H1 (cell line): ENCODE data around the gene HOXD10. TPM values are rescaled to one million over a fixed set of nuclear protein-coding genes. Genes with fewer than 3 reads are reported as not detected.

Experiments
- CBX5 ChIP-seq: fragments of 300-800, 300-1000 bp; sonication (generic); IDR thresholded peaks from 2 replicates; pipeline ENCODE4 v1.7.1; 2016; ENCODE audit warnings: antibody characterized with exemption, low read length, low read depth
- CHD2 ChIP-seq: IDR thresholded peaks from 2 replicates; pipeline ENCODE4 v1.6.1; 2012; ENCODE audit warnings: low read length, improper control_type of control experiment
- CTBP2 ChIP-seq: IDR thresholded peaks from 2 replicates; pipeline ENCODE4 v1.7.0; 2011; ENCODE audit warnings: borderline replicate concordance, mild to moderate bottlenecking, moderate library complexity, mixed read lengths, low read length; ENCODE audit not compliant: insufficient read depth, insufficient read length
- MAFK ChIP-seq: IDR thresholded peaks from 2 replicates; pipeline ENCODE4 v1.6.1; 2012; ENCODE audit warnings: low read depth, mild to moderate bottlenecking, improper control_type of control experiment, low read length
- RXRA ChIP-seq: IDR thresholded peaks from 2 replicates; pipeline ENCODE4 v1.6.1; 2011; ENCODE audit warnings: low read depth, mild to moderate bottlenecking, low read length, moderate library complexity; ENCODE audit not compliant: insufficient read depth
- SP2 ChIP-seq: IDR thresholded peaks from 2 replicates; pipeline ENCODE4 v1.6.1; 2012; ENCODE audit warnings: mild to moderate bottlenecking, low read length, inconsistent platforms
- polyA plus RNA-seq, 7 experiments: library from polyadenylated mRNA; depleted of rRNA in 3 of 7; stranded (reverse) in 5 of 7; unstranded in 2 of 7; fragments of >200 nt in 5 of 7; fragments of 200-250 nt in 2 of 7; gene quantifications; 1 replicate in 5 of 7; 2 replicates in 1 of 7; 4 replicates in 1 of 7; pipeline versions ENCODE4 v1.2.1 to v1.2.3, GENCODE V29; 2011 to 2013; ENCODE audit warnings: missing spikeins in 2 of 7, mixed read lengths in 2 of 7
- total RNA-seq: library from RNA; stranded (reverse); fragmentation: NEBNext Ultra II Directional; extraction: Animal tissue kit (Norgen Biotek cat#: 25700); gene quantifications from 2 replicates; pipeline ENCODE4 v1.2.1, GENCODE V29; 2021
- TF ChIP-seq, protein P1 (sequence below): fragments of 300-600 bp; sonication (generic); IDR thresholded peaks from 2 replicates; pipeline ENCODE4 v1.7.1; 2012; ENCODE audit warnings: low read length, moderate library complexity, mild to moderate bottlenecking, inconsistent platforms; ENCODE audit not compliant: insufficient replicate concordance

Gene HOXD10
- total and polyA plus RNA-seq, 2 of the 8 experiments (the other 6 are each of a cell fraction or from before 2014, with no cell fraction given), result not detected

DNA sequence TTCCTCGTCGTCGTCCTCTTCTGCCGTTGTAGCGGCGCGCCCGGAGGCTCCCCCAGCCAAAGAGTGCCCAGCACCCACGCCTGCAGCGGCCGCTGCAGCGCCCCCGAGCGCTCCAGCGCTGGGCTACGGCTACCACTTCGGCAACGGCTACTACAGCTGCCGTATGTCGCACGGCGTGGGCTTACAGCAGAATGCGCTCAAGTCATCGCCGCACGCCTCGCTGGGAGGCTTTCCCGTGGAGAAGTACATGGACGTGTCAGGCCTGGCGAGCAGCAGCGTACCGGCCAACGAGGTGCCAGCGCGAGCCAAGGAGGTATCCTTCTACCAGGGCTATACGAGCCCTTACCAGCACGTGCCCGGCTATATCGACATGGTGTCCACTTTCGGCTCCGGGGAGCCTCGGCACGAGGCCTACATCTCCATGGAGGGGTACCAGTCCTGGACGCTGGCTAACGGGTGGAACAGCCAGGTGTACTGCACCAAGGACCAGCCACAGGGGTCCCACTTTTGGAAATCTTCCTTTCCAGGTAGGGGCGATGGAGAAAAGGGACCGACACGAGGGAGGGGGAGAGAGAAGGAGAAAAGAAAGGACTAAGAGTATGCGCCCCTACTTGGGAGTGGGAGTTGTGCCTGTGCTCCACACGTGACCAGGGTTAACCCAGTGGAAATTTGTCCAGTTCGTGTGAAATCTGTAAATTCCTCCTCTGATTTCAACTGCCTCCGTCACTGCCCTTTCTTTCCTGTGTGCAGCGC, 23.3 kb upstream of the HOXD10 start (continued):
- TF ChIP-seq, protein P1, sequence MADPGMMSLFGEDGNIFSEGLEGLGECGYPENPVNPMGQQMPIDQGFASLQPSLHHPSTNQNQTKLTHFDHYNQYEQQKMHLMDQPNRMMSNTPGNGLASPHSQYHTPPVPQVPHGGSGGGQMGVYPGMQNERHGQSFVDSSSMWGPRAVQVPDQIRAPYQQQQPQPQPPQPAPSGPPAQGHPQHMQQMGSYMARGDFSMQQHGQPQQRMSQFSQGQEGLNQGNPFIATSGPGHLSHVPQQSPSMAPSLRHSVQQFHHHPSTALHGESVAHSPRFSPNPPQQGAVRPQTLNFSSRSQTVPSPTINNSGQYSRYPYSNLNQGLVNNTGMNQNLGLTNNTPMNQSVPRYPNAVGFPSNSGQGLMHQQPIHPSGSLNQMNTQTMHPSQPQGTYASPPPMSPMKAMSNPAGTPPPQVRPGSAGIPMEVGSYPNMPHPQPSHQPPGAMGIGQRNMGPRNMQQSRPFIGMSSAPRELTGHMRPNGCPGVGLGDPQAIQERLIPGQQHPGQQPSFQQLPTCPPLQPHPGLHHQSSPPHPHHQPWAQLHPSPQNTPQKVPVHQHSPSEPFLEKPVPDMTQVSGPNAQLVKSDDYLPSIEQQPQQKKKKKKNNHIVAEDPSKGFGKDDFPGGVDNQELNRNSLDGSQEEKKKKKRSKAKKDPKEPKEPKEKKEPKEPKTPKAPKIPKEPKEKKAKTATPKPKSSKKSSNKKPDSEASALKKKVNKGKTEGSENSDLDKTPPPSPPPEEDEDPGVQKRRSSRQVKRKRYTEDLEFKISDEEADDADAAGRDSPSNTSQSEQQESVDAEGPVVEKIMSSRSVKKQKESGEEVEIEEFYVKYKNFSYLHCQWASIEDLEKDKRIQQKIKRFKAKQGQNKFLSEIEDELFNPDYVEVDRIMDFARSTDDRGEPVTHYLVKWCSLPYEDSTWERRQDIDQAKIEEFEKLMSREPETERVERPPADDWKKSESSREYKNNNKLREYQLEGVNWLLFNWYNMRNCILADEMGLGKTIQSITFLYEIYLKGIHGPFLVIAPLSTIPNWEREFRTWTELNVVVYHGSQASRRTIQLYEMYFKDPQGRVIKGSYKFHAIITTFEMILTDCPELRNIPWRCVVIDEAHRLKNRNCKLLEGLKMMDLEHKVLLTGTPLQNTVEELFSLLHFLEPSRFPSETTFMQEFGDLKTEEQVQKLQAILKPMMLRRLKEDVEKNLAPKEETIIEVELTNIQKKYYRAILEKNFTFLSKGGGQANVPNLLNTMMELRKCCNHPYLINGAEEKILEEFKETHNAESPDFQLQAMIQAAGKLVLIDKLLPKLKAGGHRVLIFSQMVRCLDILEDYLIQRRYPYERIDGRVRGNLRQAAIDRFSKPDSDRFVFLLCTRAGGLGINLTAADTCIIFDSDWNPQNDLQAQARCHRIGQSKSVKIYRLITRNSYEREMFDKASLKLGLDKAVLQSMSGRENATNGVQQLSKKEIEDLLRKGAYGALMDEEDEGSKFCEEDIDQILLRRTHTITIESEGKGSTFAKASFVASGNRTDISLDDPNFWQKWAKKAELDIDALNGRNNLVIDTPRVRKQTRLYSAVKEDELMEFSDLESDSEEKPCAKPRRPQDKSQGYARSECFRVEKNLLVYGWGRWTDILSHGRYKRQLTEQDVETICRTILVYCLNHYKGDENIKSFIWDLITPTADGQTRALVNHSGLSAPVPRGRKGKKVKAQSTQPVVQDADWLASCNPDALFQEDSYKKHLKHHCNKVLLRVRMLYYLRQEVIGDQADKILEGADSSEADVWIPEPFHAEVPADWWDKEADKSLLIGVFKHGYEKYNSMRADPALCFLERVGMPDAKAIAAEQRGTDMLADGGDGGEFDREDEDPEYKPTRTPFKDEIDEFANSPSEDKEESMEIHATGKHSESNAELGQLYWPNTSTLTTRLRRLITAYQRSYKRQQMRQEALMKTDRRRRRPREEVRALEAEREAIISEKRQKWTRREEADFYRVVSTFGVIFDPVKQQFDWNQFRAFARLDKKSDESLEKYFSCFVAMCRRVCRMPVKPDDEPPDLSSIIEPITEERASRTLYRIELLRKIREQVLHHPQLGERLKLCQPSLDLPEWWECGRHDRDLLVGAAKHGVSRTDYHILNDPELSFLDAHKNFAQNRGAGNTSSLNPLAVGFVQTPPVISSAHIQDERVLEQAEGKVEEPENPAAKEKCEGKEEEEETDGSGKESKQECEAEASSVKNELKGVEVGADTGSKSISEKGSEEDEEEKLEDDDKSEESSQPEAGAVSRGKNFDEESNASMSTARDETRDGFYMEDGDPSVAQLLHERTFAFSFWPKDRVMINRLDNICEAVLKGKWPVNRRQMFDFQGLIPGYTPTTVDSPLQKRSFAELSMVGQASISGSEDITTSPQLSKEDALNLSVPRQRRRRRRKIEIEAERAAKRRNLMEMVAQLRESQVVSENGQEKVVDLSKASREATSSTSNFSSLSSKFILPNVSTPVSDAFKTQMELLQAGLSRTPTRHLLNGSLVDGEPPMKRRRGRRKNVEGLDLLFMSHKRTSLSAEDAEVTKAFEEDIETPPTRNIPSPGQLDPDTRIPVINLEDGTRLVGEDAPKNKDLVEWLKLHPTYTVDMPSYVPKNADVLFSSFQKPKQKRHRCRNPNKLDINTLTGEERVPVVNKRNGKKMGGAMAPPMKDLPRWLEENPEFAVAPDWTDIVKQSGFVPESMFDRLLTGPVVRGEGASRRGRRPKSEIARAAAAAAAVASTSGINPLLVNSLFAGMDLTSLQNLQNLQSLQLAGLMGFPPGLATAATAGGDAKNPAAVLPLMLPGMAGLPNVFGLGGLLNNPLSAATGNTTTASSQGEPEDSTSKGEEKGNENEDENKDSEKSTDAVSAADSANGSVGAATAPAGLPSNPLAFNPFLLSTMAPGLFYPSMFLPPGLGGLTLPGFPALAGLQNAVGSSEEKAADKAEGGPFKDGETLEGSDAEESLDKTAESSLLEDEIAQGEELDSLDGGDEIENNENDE, result no peak
- TF ChIP-seq CBX5 (no peak), SP2 (no peak), MAFK (no peak), RXRA (no peak), CHD2 (no peak), CTBP2 (peak; percentile 10)
